Transverse colon (tissue), 4 donors: ENCODE results near the gene APOBEC3C. TPM values are rescaled to one million over a fixed set of nuclear protein-coding genes. Genes with fewer than 3 reads are reported as not detected.

Source experiments
- DNase-seq: peaks from one replicate; pipeline ENCODE4 v3.0.0-alpha.2; 2019
- H3K27ac ChIP-seq, 4 donors: fragments of 200-600 bp; sonication (generic); 2 replicates each; pipeline ENCODE4 v1.5.1; 2016 to 2018; ENCODE audit warnings: inconsistent platforms in 4 of 4
- H3K27me3 ChIP-seq: fragments of 200-600 bp; sonication (generic); 2 replicates; pipeline ENCODE4 v1.5.1; 2017; ENCODE audit warnings: inconsistent platforms
- H3K36me3 ChIP-seq, 4 donors: fragments of 200-600 bp; sonication (generic); 2 replicates each; pipeline ENCODE4 v1.5.1; 2017 to 2019; ENCODE audit warnings: inconsistent platforms in 4 of 4
- H3K4me1 ChIP-seq, 4 donors: fragments of 200-600 bp; sonication (generic); 2 replicates each; pipeline ENCODE4 v1.5.1; 2017 to 2020; ENCODE audit warnings: inconsistent platforms in 4 of 4
- H3K4me3 ChIP-seq, 4 donors: fragments of 200-600 bp; sonication (generic); 1 replicate in 1 of 4; 2 replicates in 3 of 4; pipeline versions ENCODE4 v1.5.1 to v1.6.1; 2017 to 2019; ENCODE audit warnings: inconsistent platforms in 4 of 4
- H3K9me3 ChIP-seq, 2 donors: fragments of 200-600 bp; sonication (generic); 2 replicates each; pipeline ENCODE4 v1.5.1; 2017 to 2019; ENCODE audit warnings: inconsistent platforms in 2 of 2
- CTCF ChIP-seq, 5 experiments: fragments of 200-600 bp in 3 of 5; fragments of 450-650 bp in 2 of 5; sonication (generic) in 3 of 5; IDR thresholded peaks; 1 replicate in 2 of 5; 2 replicates in 3 of 5; pipeline ENCODE4 v1.5.1; 2016 to 2017; ENCODE audit warnings: antibody characterized with exemption in 5 of 5, inconsistent platforms in 3 of 5, mild to moderate bottlenecking in 2 of 5, moderate library complexity in 1 of 5
- EP300 ChIP-seq: sonication (generic); formaldehyde crosslinking; IDR thresholded peaks from one replicate; pipeline ENCODE4 v1.6.1; 2017; ENCODE audit warnings: antibody characterized with exemption, low read depth
- POLR2A ChIP-seq: fragments of 450-650 bp; IDR thresholded peaks from one replicate; pipeline ENCODE4 v1.6.1; 2016; ENCODE audit warnings: antibody characterized with exemption, mild to moderate bottlenecking, moderate library complexity
- POLR2AphosphoS5 ChIP-seq, 3 donors: sonication (generic); formaldehyde crosslinking; IDR thresholded peaks; one replicate each; pipeline ENCODE4 v1.6.1; 2016; ENCODE audit warnings: antibody characterized with exemption in 3 of 3
- WGBS, 2 donors: methylation state at CpG; one replicate each; pipeline ENCODE4 v1.1.5; 2018; ENCODE audit warnings: low coverage in 1 of 2; 5-methylcytosine and 5-hydroxymethylcytosine counted together
- in situ Hi-C, 4 donors: fragments of 200-750 bp; cut with MboI; loops; one replicate each; pipeline versions ENCODE4 v1.15.0 to v1.15.1; 2017; ENCODE audit warnings: low sequenced_read_pairs in 3 of 4, low pct_ligation_motif_present in 1 of 4, low pct_unique_long_range_greater_than_20kb in 1 of 4
- intact Hi-C: fragments of 100-400 bp; cut with DNase I; formaldehyde crosslinking; loops from one replicate; pipeline ENCODE4 v1.15.1; 2023; ENCODE audit warnings: low total_unique reads
- total RNA-seq, 4 donors: library from RNA; depleted of rRNA; stranded (reverse); fragments of >200 nt; gene quantifications; one replicate each; pipeline ENCODE4 v1.1.0, GENCODE V29; 2016

The APOBEC3C gene
- total RNA-seq, 4 donors from 2014 or later, result 1.2 to 9.1 (median 7.5) TPM

- H3K36me3 ChIP-seq, result no peaks in the 10 kb centered on the region
- no peak overlapping the region for H3K27ac ChIP-seq
- TF ChIP-seq POLR2AphosphoS5 (IDR thresholded peaks at IDR 0.05) (no peak), CTCF (IDR thresholded peaks at IDR 0.05) (no peak), EP300 (no peak), POLR2A (no peak)
- in situ Hi-C loops (no loop called here), intact Hi-C loops (no loop called here)
- H3K4me3 ChIP-seq, result no peak overlapping the region
- no peaks in the 10 kb centered on the region for H3K9me3 ChIP-seq
- H3K4me1 ChIP-seq, result peaks cover 0 to 28% (median 10%) of the 10 kb centered on the region in 4 donors
- WGBS, 2 donors, result 50 to 56% methylated on average over 2 to 5 of the region's 5 CpGs
- no peaks in the 10 kb centered on the region for H3K27me3 ChIP-seq
- no peak for DNase-seq
Observed at GRCh38 chr22:38966380-38966702, 47.7 kb upstream of the APOBEC3C start.

- Histone ChIP-seq H3K36me3 (no peaks in the 10 kb centered on the region), H3K9me3 (no peaks in the 10 kb centered on the region), H3K27ac (no peak overlapping the region), H3K4me1 (peaks cover 0 to 28% (median 10%) of the 10 kb centered on the region in 4 donors), H3K4me3 (no peak overlapping the region), H3K27me3 (no peaks in the 10 kb centered on the region)
- TF ChIP-seq CTCF (IDR thresholded peaks at IDR 0.05), result no peak
- no peak for DNase-seq
- intact Hi-C loops, result no loop called here
- 20 to 74% methylated on average over 1 to 6 of the region's 7 CpGs for WGBS, 2 donors
- in situ Hi-C loops, result no loop called here
Observed at GRCh38 chr22:38966942-38967341, 47.1 kb upstream of the APOBEC3C start.

GRCh38 chr22:38967451-38968450 is 46.3 kb upstream of the APOBEC3C start:
- intact Hi-C loops (no loop called here), in situ Hi-C loops (no loop called here)
- 79% methylated on average over 15 of the region's 15 CpGs; no CpG with 5 or more reads in 1 of the 2 donors for WGBS, 2 donors
- peak; percentile 59 for DNase-seq
- Histone ChIP-seq H3K27me3 (no peaks in the 10 kb centered on the region), H3K36me3 (no peaks in the 10 kb centered on the region), H3K4me3 (no peak overlapping the region), H3K9me3 (no peaks in the 10 kb centered on the region), H3K27ac (no peak overlapping the region), H3K4me1 (peaks cover 0 to 28% (median 10%) of the 10 kb centered on the region in 4 donors)
- TF ChIP-seq EP300, result no peak
- TF ChIP-seq POLR2A, result no peak
- no peak for TF ChIP-seq CTCF (IDR thresholded peaks at IDR 0.05)
- TF ChIP-seq POLR2AphosphoS5 (IDR thresholded peaks at IDR 0.05), result no peak

GRCh38 chr22:38968801-38969200 is 45.3 kb upstream of the APOBEC3C start:
- in situ Hi-C loops, result no loop called here
- no peak for TF ChIP-seq POLR2A
- no peak for TF ChIP-seq EP300
- no peak for TF ChIP-seq CTCF (IDR thresholded peaks at IDR 0.05)
- no peak for TF ChIP-seq POLR2AphosphoS5 (IDR thresholded peaks at IDR 0.05)

More at GRCh38 chr22:38968801-38969200, 45.3 kb upstream of the APOBEC3C start:
- no peaks in the 10 kb centered on the region for H3K36me3 ChIP-seq
- no peaks in the 10 kb centered on the region for H3K9me3 ChIP-seq
- no peaks in the 10 kb centered on the region for H3K27me3 ChIP-seq
- no peak overlapping the region for H3K4me3 ChIP-seq
- intact Hi-C loops, result no loop called here
- no peak overlapping the region for H3K27ac ChIP-seq
- 50 to 86% methylated on average over 1 to 11 of the region's 11 CpGs for WGBS, 2 donors
- no peak for DNase-seq
- H3K4me1 ChIP-seq, result peaks cover 0 to 23% (median 7%) of the 10 kb centered on the region in 4 donors
